K562 (cell line): ENCODE measurements around the gene PAQR4. TPM values are rescaled to one million over a fixed set of nuclear protein-coding genes. Genes with fewer than 3 reads are reported as not detected.

Experiments used
- BRCA1 ChIP-seq, 2 experiments: fragments of 450-650 bp in 1 of 2; sonication (generic) in 1 of 2; formaldehyde crosslinking in 1 of 2; IDR thresholded peaks; 2 replicates each; pipeline versions ENCODE4 v1.5.0 to v1.6.1; 2017 to 2020; ENCODE audit warnings: mild to moderate bottlenecking in 1 of 2, missing genetic modification reagents in 1 of 2
- CGGBP1 ChIP-seq: fragments of 250-450 bp; sonication (Bioruptor Pico); IDR thresholded peaks from 2 replicates; pipeline ENCODE4 v1.9.0; 2021; ENCODE audit warnings: mild to moderate bottlenecking
- DEAF1 ChIP-seq: fragments of 450-650 bp; formaldehyde crosslinking; IDR thresholded peaks from 2 replicates; pipeline ENCODE4 v1.4.0; 2020; ENCODE audit warnings: mild to moderate bottlenecking, moderate library complexity
- ETV5 ChIP-seq: sonication (generic); formaldehyde crosslinking; IDR thresholded peaks from 2 replicates; pipeline ENCODE4 v1.4.0; 2020; ENCODE audit warnings: low read depth, mild to moderate bottlenecking, missing genetic modification reagents
- FOS ChIP-seq: IDR thresholded peaks from 3 replicates; pipeline ENCODE4 v1.6.1; 2011; ENCODE audit not compliant: insufficient read length; ENCODE audit errors: extremely low read depth
- JUN ChIP-seq, 2 experiments: sonication (generic) in 1 of 2; formaldehyde crosslinking in 1 of 2; IDR thresholded peaks; 2 replicates each; pipeline versions ENCODE4 v1.6.1 to v1.8.0; 2012 to 2022; ENCODE audit warnings: borderline replicate concordance in 2 of 2, mild to moderate bottlenecking in 2 of 2, improper control_type of control experiment in 1 of 2, low read depth in 1 of 2, low read length in 1 of 2, missing genetic modification reagents in 1 of 2
- JUND ChIP-seq, 2 experiments: IDR thresholded peaks; 2 replicates in 1 of 2; 3 replicates in 1 of 2; pipeline ENCODE4 v1.6.1; 2011; ENCODE audit warnings: borderline replicate concordance in 2 of 2, low read depth in 2 of 2, low read length in 2 of 2, improper control_type of control experiment in 1 of 2, missing biosample characterization in 1 of 2, missing genetic modification characterization in 1 of 2, missing genetic modification reagents in 1 of 2
- KLF16 ChIP-seq: IDR thresholded peaks from 2 replicates; pipeline ENCODE4 v1.6.1; 2016; ENCODE audit warnings: antibody characterized with exemption
- NR1H2 ChIP-seq: sonication (generic); formaldehyde crosslinking; IDR thresholded peaks from 2 replicates; pipeline ENCODE4 v1.4.0; 2020; ENCODE audit warnings: mild to moderate bottlenecking, missing genetic modification reagents
- POLR2AphosphoS5 ChIP-seq: IDR thresholded peaks from 2 replicates; pipeline ENCODE4 v1.6.1; 2011; ENCODE audit warnings: mild to moderate bottlenecking, low read depth, low read length, moderate library complexity; ENCODE audit not compliant: control insufficient read depth, insufficient read depth
- SRF ChIP-seq, 2 experiments: fragments of 250-450, 450-650 bp in 1 of 2; sonication (Bioruptor Pico) in 1 of 2; sonication (generic) in 1 of 2; formaldehyde crosslinking; IDR thresholded peaks; 2 replicates each; pipeline versions ENCODE4 v1.5.0 to v1.5.1; 2020 to 2022; ENCODE audit warnings: mild to moderate bottlenecking in 1 of 2, missing genetic modification reagents in 1 of 2
- YBX1 ChIP-seq: fragments of 450-650 bp; IDR thresholded peaks from 2 replicates; pipeline ENCODE4 v1.7.1; 2016; ENCODE audit warnings: mild to moderate bottlenecking
- ZBTB9 ChIP-seq: fragments of 450-650 bp; formaldehyde crosslinking; IDR thresholded peaks from 2 replicates; pipeline ENCODE4 v1.4.0; 2020; ENCODE audit warnings: mild to moderate bottlenecking, moderate library complexity
- ZNF165 ChIP-seq: fragments of 250-450 bp; sonication (Bioruptor Pico); IDR thresholded peaks from 2 replicates; pipeline ENCODE4 v1.4.0; 2020; ENCODE audit warnings: borderline replicate concordance
- ZNF668 ChIP-seq: fragments of 250-450 bp; sonication (Bioruptor Pico); IDR thresholded peaks from 2 replicates; pipeline ENCODE4 v1.8.0; 2022; ENCODE audit warnings: mild to moderate bottlenecking, inconsistent platforms
- polyA plus RNA-seq, 8 experiments: library from polyadenylated mRNA; depleted of rRNA in 4 of 8; stranded (reverse) in 5 of 8; unstranded in 3 of 8; fragments of >200 nt; fragmentation: Nextera tagmentation in 2 of 8; fragmentation: Illumina TruSeq in 1 of 8; extraction: Ambion mirVana in 2 of 8; extraction: Trizol in 1 of 8; gene quantifications; 2 replicates each; pipeline versions ENCODE4 v1.2.1 to v1.2.3, GENCODE V29; 2011 to 2014; ENCODE audit warnings: inconsistent platforms in 1 of 8, missing spikeins in 1 of 8
- total RNA-seq, 7 experiments: library from RNA; depleted of rRNA in 6 of 7; stranded (reverse); fragments of >200 nt in 6 of 7; fragmentation: Illumina TruSeq in 2 of 7; extraction: Trizol in 2 of 7; gene quantifications; 2 replicates each; pipeline versions ENCODE4 v1.2.1 to v1.2.3, GENCODE V29; 2011 to 2021; ENCODE audit warnings: low replicate concordance in 1 of 7
- TF ChIP-seq, protein P1 (sequence below): fragments of 250-450 bp; sonication (Bioruptor Pico); IDR thresholded peaks from 2 replicates; pipeline ENCODE4 v1.4.0; 2020; ENCODE audit warnings: mild to moderate bottlenecking, moderate library complexity
- TF ChIP-seq, protein P2 (sequence below): fragments of 450-650 bp; IDR thresholded peaks from 2 replicates; pipeline ENCODE4 v1.6.1; 2016; ENCODE audit warnings: missing biosample characterization, missing genetic modification characterization

Gene PAQR4
- total and polyA plus RNA-seq, 9 of the 15 experiments (the other 6 are each of a cell fraction or from before 2014, with no cell fraction given): 0.62 to 40.4 (median 19.5) TPM

- TF ChIP-seq ETV5: peak; percentile 74; the same call in 1 of the 2 replicates
- TF ChIP-seq ZNF668 (CRISPR knock-in tag): no peak
- TF ChIP-seq POLR2AphosphoS5: peak; percentile 28; the same call in 1 of the 2 replicates
- TF ChIP-seq FOS: no peak
- TF ChIP-seq SRF (CRISPR knock-in tag; IDR thresholded peaks at IDR 0.05): no peak
- TF ChIP-seq YBX1: no peak
- no peak for TF ChIP-seq DEAF1 (CRISPR knock-in tag)
- peak; percentile 93 for TF ChIP-seq JUND (IDR thresholded peaks at IDR 0.05; ENCODE audit: borderline replicate concordance, low read depth, low read length)
- TF ChIP-seq JUND (tag; IDR thresholded peaks at IDR 0.05; ENCODE audit: borderline replicate concordance, low read depth, low read length): peak; percentile 86; the same call in 2 of the 3 replicates
- TF ChIP-seq, protein P1, sequence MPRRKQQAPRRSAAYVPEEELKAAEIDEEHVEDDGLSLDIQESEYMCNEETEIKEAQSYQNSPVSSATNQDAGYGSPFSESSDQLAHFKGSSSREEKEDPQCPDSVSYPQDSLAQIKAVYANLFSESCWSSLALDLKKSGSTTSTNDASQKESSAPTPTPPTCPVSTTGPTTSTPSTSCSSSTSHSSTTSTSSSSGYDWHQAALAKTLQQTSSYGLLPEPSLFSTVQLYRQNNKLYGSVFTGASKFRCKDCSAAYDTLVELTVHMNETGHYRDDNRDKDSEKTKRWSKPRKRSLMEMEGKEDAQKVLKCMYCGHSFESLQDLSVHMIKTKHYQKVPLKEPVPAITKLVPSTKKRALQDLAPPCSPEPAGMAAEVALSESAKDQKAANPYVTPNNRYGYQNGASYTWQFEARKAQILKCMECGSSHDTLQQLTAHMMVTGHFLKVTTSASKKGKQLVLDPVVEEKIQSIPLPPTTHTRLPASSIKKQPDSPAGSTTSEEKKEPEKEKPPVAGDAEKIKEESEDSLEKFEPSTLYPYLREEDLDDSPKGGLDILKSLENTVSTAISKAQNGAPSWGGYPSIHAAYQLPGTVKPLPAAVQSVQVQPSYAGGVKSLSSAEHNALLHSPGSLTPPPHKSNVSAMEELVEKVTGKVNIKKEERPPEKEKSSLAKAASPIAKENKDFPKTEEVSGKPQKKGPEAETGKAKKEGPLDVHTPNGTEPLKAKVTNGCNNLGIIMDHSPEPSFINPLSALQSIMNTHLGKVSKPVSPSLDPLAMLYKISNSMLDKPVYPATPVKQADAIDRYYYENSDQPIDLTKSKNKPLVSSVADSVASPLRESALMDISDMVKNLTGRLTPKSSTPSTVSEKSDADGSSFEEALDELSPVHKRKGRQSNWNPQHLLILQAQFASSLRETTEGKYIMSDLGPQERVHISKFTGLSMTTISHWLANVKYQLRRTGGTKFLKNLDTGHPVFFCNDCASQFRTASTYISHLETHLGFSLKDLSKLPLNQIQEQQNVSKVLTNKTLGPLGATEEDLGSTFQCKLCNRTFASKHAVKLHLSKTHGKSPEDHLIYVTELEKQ (CRISPR knock-in tag): no peak
- no peak for TF ChIP-seq KLF16
- peak; percentile 91 for TF ChIP-seq JUN (IDR thresholded peaks at IDR 0.05; ENCODE audit: borderline replicate concordance, low read depth, low read length)
- TF ChIP-seq JUN (CRISPR knock-in tag; IDR thresholded peaks at IDR 0.05; ENCODE audit: borderline replicate concordance): 0 out of 2 replicates have a peak, but pooled peaks have one; percentile 91
- TF ChIP-seq ZNF165: no peak
- no peak for TF ChIP-seq CGGBP1 (CRISPR knock-in tag)
- no peak for TF ChIP-seq BRCA1 (IDR thresholded peaks at IDR 0.05)
- 0 out of 2 replicates have a peak, but pooled peaks have one; percentile 81 for TF ChIP-seq BRCA1 (CRISPR knock-in tag; IDR thresholded peaks at IDR 0.05)
- TF ChIP-seq, protein P2, sequence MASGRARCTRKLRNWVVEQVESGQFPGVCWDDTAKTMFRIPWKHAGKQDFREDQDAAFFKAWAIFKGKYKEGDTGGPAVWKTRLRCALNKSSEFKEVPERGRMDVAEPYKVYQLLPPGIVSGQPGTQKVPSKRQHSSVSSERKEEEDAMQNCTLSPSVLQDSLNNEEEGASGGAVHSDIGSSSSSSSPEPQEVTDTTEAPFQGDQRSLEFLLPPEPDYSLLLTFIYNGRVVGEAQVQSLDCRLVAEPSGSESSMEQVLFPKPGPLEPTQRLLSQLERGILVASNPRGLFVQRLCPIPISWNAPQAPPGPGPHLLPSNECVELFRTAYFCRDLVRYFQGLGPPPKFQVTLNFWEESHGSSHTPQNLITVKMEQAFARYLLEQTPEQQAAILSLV (tag): no peak
- no peak for TF ChIP-seq ZBTB9 (CRISPR knock-in tag)
- no peak for TF ChIP-seq NR1H2
Observed at GRCh38 chr16:3020604-3021448, 51.7 kb downstream of the PAQR4 start (continued).
